Measurements from ENCODE around the gene WDR20.

- TF ChIP-seq CTCF (IDR thresholded peaks at IDR 0.05) (no peak), EZH2 (IDR thresholded peaks at IDR 0.05; ENCODE audit: borderline replicate concordance, insufficient read depth, low read depth, low read length, poor library complexity, severe bottlenecking) (no peak)
Observed at GRCh38 chr14:102187044-102187443, 47.3 kb downstream of the WDR20 start.
